ENCODE measurements around the gene NACA.
"Not testable (repeated sequence)": the region's sequence is repeated elsewhere in the genome, so short reads cannot be mapped to it uniquely, and the experiment has no call there.

GRCh38 chr12:56750596-56750995 is 25.5 kb upstream of the NACA start:
- not testable (repeated sequence) for TF ChIP-seq CTCF, POLR2A (IDR thresholded peaks at IDR 0.05)
